Neural cell (in vitro differentiated cells): ENCODE data around the gene RAB11FIP4.

Experiments
- CTCF ChIP-seq: fragments of 450-650 bp; IDR thresholded peaks from 2 replicates; pipeline ENCODE4 v1.5.1; 2014; ENCODE audit warnings: antibody characterized with exemption, mild to moderate bottlenecking, moderate library complexity; ENCODE audit not compliant: poor library complexity, severe bottlenecking
- EP300 ChIP-seq: fragments of 450-650 bp; conservative IDR thresholded peaks from 2 replicates; pipeline ENCODE4 v1.6.1; 2014; ENCODE audit warnings: antibody characterized with exemption, mild to moderate bottlenecking, moderate library complexity; ENCODE audit not compliant: poor library complexity, severe bottlenecking
- EZH2 ChIP-seq: fragments of 200-600, 300-800 bp; shearing (Covaris generic), sonication (generic); IDR thresholded peaks from 2 replicates; pipeline ENCODE4 v1.6.1; 2014; ENCODE audit warnings: antibody characterized with exemption, low read length, borderline replicate concordance, mild to moderate bottlenecking; ENCODE audit not compliant: insufficient read depth, poor library complexity, severe bottlenecking
- POLR2AphosphoS5 ChIP-seq: IDR thresholded peaks from 2 replicates; pipeline ENCODE4 v1.6.1; 2012
- RAD21 ChIP-seq: fragments of 450-650 bp; conservative IDR thresholded peaks from 2 replicates; pipeline ENCODE4 v1.6.1; 2014; ENCODE audit warnings: antibody characterized with exemption, mild to moderate bottlenecking, moderate library complexity
- REST ChIP-seq: IDR thresholded peaks from 2 replicates; pipeline ENCODE4 v1.6.1; 2012; ENCODE audit warnings: borderline replicate concordance
- SMC3 ChIP-seq: fragments of 450-650 bp; conservative IDR thresholded peaks from 2 replicates; pipeline ENCODE4 v1.6.1; 2014; ENCODE audit warnings: antibody characterized with exemption, mild to moderate bottlenecking, moderate library complexity; ENCODE audit not compliant: poor library complexity
- TAF1 ChIP-seq: IDR thresholded peaks from 2 replicates; pipeline ENCODE4 v1.6.1; 2012; ENCODE audit warnings: low read depth

GRCh38 chr17:31532081-31532480 lies 140.6 kb downstream of the RAB11FIP4 start:
- TF ChIP-seq CTCF (no peak), EP300 (no peak), POLR2AphosphoS5 (no peak), EZH2 (no peak), TAF1 (no peak), REST (no peak), RAD21 (no peak), SMC3 (no peak)
